Fibroblast of villous mesenchyme (primary cell): ENCODE results near the gene MT1X. TPM values are rescaled to one million over a fixed set of nuclear protein-coding genes. Genes with fewer than 3 reads are reported as not detected.

Experiments
- DNase-seq: peaks from one replicate; pipeline ENCODE4 v3.0.0-alpha.2; 2010; ENCODE audit warnings: low read depth
- H3K4me3 ChIP-seq: 2 replicates; pipeline ENCODE4 v1.5.1; 2011; ENCODE audit warnings: low read depth, mild to moderate bottlenecking, low read length
- total RNA-seq: library from RNA; depleted of rRNA; stranded (reverse); fragments of >200 nt; gene quantifications from 2 replicates; pipeline ENCODE4 v1.2.3, GENCODE V29; 2012
- TF ChIP-seq, protein P1 (sequence below): IDR thresholded peaks from 2 replicates; pipeline ENCODE4 v1.5.1; 2012; ENCODE audit warnings: low read depth, mild to moderate bottlenecking, low read length; ENCODE audit not compliant: insufficient read depth

Gene MT1X
- total RNA-seq, 1 donor: 24.2 TPM

DNA sequence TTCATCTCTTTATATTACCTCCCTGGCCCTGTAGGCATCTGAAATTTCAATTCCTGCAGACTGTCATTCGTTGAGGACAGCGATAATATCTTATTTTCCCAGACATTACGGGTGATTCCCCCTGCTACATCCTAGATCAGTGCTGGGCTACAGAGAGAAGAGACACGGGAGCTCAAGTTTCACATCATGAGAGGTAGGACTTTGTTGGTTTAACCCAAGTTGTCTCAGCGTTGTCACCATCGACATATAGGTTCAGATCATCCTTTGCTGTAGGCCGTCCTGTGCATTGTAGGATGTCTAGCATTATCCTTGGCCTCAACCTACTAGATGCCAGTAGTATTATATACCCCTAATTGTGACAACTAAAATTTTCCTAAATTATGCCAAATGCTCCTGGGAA, 19.3 kb downstream of the MT1X start:
- no peak for DNase-seq
- TF ChIP-seq, protein P1, sequence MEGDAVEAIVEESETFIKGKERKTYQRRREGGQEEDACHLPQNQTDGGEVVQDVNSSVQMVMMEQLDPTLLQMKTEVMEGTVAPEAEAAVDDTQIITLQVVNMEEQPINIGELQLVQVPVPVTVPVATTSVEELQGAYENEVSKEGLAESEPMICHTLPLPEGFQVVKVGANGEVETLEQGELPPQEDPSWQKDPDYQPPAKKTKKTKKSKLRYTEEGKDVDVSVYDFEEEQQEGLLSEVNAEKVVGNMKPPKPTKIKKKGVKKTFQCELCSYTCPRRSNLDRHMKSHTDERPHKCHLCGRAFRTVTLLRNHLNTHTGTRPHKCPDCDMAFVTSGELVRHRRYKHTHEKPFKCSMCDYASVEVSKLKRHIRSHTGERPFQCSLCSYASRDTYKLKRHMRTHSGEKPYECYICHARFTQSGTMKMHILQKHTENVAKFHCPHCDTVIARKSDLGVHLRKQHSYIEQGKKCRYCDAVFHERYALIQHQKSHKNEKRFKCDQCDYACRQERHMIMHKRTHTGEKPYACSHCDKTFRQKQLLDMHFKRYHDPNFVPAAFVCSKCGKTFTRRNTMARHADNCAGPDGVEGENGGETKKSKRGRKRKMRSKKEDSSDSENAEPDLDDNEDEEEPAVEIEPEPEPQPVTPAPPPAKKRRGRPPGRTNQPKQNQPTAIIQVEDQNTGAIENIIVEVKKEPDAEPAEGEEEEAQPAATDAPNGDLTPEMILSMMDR: no peak
- no peak overlapping the region for H3K4me3 ChIP-seq

DNA sequence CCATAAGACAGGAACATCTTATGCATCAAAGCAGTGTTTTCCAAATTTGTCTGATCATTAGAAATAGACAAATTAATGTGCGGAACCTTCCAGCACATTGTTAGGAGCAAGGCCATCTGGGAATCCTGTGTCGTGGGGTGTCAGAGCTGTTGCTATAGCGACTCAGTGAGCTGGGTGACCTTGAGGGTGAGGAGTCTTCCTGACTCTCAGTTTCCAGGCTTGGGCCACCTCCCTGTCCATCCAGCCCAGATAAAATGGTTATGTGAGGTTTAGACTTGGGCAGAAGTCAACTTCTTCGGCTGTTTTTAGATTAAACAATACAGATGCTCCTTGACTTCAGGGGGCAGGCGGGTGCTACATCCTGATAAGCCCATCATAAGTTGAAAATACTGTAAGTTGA, 20.6 kb downstream of the MT1X start:
- no peak for DNase-seq
- TF ChIP-seq, protein P1: no peak
- no peak overlapping the region for H3K4me3 ChIP-seq

DNA sequence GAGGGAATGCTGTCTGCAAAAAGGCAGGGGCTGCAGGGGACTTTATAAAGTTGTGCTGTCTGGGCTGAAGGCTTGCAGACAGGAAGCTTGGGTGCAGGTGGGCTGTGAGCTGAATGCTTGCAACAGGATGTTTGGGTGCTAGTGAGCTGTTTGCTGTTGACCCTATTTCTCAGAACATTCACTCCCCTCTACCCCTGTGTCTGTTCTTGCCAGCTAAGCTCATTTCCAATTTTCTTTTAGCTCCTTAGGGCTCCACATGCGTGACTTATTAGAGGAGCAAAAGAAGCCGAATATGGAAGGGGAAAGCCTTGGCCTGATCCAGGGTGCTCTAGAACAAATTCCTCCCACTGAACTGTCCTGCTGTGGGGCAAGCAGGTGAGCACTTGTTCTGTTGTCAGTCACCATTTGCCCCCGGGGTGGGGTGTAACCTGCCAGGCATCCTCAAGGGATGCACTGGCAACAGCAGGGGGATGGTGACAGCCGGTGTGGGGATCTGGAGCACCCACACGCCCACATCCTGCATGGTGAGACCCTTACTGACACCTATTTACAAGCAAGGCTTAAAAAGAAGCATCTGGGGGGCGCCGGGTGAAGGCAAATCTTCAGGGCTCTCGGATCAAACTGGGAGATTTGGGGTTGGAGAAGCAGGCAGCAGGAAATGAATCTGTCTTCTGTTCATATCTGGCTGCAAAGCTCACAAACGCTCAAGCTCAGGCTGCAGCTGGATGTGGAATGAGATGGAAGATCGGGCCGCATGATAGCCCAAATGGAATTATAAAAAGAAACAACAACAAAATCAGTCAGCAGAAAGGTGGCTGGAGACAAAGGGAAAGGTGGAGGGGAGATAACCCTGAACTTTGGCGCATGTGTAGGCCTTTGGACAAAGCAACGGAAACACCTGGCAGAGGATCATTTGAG, 26.5 kb downstream of the MT1X start:
- H3K4me3 ChIP-seq: no peak overlapping the region
- TF ChIP-seq, protein P1: no peak
- DNase-seq: no peak

DNA sequence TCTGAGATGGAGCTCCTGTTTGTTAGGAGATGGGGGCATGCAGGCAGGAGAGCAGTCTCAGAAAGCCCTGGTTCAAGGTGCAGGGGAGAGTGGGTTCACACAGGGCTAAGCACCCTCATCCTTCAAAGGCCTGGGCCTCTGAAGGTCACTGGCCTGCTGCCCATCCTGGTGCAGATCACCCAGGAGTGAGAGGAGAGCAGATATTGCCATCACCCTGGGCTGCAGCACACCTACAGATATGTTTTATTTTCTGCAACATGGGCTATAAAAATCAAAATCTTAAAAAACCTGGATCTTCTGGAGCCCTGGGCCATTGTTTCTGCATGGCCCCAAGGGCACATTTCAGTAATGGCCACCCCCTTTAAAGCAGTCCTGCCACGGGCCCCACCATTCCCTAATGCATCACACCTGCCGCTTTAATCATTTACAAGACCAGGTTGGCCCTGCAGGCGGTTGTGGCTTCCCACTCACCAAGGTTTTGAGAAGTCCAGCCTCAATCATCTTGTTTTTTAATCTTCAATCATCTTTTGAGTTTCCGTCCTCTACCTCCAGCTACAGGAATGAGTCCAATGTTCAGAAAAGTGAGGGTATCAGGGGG, 27.3 kb downstream of the MT1X start:
- TF ChIP-seq, protein P1: no peak
- no peak overlapping the region for H3K4me3 ChIP-seq
- no peak for DNase-seq

DNA sequence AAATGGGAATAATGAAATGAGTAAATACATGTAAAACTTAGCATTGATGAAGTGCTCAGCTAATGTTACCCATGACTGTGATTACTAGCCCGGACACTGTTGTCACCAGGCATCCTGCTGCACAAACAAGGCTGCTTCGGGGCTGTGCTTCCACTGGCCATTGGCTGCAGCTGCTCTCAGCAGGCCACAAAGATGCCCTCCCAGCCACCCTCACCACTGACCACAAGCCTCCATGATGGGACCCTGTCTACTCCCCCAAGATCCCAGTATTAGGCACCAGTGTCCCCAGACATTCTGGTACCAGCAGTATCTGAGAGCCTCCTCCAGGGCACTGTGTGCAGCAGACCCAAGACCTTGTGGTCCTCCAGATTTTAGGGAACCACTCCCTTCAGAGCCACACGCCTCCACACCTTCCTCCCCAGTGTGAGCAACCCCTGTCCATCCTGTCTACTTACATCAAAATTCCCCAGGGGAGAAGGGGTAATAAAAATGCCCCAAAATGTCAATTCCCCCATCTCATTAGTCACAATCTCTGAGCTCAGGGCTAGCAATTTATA, 28.0 kb downstream of the MT1X start:
- TF ChIP-seq, protein P1: no peak
- H3K4me3 ChIP-seq: no peak overlapping the region
- no peak for DNase-seq

- DNase-seq: no peak
- TF ChIP-seq, protein P1: no peak
- H3K4me3 ChIP-seq: no peak overlapping the region
These were observed 29.6 kb downstream of the MT1X start for GRCh38 chr16:56711862-56712261.
